ENCODE results near the gene ATXN10. TPM values are rescaled to one million over a fixed set of nuclear protein-coding genes. Genes with fewer than 3 reads are reported as not detected.

ATXN10 gene
- total and polyA plus RNA-seq, 2 of the 8 experiments (the other 6 are each of a cell fraction or from before 2014, with no cell fraction given) = 134 to 210 TPM

DNA sequence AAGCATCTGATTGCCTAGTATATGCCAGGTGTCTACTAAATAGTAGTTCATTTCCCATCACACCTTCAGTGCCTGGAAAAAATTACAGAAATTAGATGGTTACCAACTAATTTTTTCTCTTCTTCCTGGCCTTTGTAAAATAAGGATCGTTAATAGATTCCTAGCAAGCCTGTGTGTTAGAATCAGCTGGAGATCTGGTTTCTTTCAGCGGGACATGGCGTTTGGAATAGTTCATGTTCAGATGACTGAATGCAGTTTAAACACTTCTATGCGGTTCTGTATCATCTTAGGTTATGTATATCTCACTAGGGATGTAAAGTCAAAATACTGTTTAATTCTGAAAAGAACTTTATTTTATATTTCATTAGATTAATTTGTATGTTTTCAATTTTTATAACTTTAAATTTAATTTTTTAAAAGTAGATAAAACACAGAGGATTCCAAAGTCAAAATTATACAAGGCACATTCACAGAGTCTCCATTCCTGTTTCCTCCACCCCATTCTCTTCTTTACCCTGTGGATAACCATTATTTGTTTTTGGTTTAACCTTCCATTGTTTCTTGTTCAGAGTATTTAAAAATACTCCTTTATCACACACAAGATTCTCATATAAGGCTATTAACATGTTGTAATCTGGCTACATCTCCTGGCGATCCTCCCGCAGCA, 132.8 kb downstream of the ATXN10 start:
- no peaks in the 10 kb centered on the region for H3K79me2 ChIP-seq (ENCODE audit: control insufficient read depth in 1 of 2, insufficient read depth in 2 of 2, low read length in 2 of 2)
- no peak overlapping the region for H3K4me3 ChIP-seq (ENCODE audit: extremely low read depth in 1 of 4, insufficient read depth in 2 of 4, low read depth in 3 of 4, low read length in 4 of 4)
- H3K56ac ChIP-seq (replicated peaks; ENCODE audit: insufficient read length, low read depth, low read length) = no peak overlapping the region
- no peak overlapping the region for H3K9ac ChIP-seq (replicated peaks in 1 of 4; ENCODE audit: extremely low read depth in 1 of 4, low read depth in 3 of 4, low read length in 3 of 4)
- DNase-seq (ENCODE audit: low read depth in 1 of 2, low spot score in 2 of 2) (no peak), FAIRE-seq (no peak)
- no peak overlapping the region for H4K5ac ChIP-seq (ENCODE audit: insufficient read length, low read depth, low read length)
- H3K14ac ChIP-seq (ENCODE audit: insufficient read length) = no peak overlapping the region
- peaks cover 0 to 2% of the 10 kb centered on the region in 2 experiments for H4K20me1 ChIP-seq (replicated peaks in 1 of 2; ENCODE audit: control insufficient read depth in 1 of 2, insufficient read depth in 2 of 2, low read length in 2 of 2)
- no peak overlapping the region for H3K23ac ChIP-seq (ENCODE audit: insufficient read length)
- H2BK20ac ChIP-seq (ENCODE audit: low read length) = no peak overlapping the region
- H2BK15ac ChIP-seq (ENCODE audit: low read length) = no peak overlapping the region
- ChIA-PET POLR2A (ENCODE audit: partially characterized antibody) (no interaction called here), CTCF (ENCODE audit: partially characterized antibody) (interaction anchor here (0.9 to 1.3 kb wide), 2 partner anchors 12 to 27 kb away, joined by 3 read pairs; no protein-coding TSS in a partner anchor)
- no peak overlapping the region for H2BK12ac ChIP-seq (ENCODE audit: low read depth, low read length)
- H4K8ac ChIP-seq (ENCODE audit: extremely low read depth, insufficient read depth, low read length) = no peak overlapping the region
- no peaks in the 10 kb centered on the region for H3K27me3 ChIP-seq (replicated peaks in 1 of 4; ENCODE audit: control insufficient read depth in 3 of 4, extremely low read depth in 1 of 4, insufficient read depth in 3 of 4, low read length in 3 of 4)
- H2AK5ac ChIP-seq (ENCODE audit: low read depth, low read length) = no peak overlapping the region
- no peak overlapping the region for H2AFZ ChIP-seq (ENCODE audit: low read length)
- no peaks in the 10 kb centered on the region; the same call in 1 of the 2 replicates for H3K79me1 ChIP-seq (ENCODE audit: low read depth, low read length)
- no peak overlapping the region for H4K91ac ChIP-seq (replicated peaks; ENCODE audit: insufficient read length, low read length)
- H2BK120ac ChIP-seq (replicated peaks; ENCODE audit: low read depth, low read length) = no peak overlapping the region
- H3K18ac ChIP-seq (ENCODE audit: extremely low read depth, low read length) = no peak overlapping the region
- H3K23me2 ChIP-seq (ENCODE audit: low read depth, low read length) = no peaks in the 10 kb centered on the region
- no peak overlapping the region for H3K4me2 ChIP-seq (ENCODE audit: insufficient read depth in 1 of 2, low read depth in 2 of 2, low read length in 2 of 2)
- H3K36me3 ChIP-seq (ENCODE audit: control insufficient read depth in 2 of 4, insufficient read depth in 4 of 4, low read length in 3 of 4) = peaks cover 0 to 3% (median 0%) of the 10 kb centered on the region in 4 experiments; a peak in 1 of 8 replicates
- no peak overlapping the region for H3K4ac ChIP-seq (replicated peaks; ENCODE audit: insufficient read length, low read depth, low read length)
- H3K27ac ChIP-seq (ENCODE audit: low read depth, low read length) = no peak overlapping the region
- no peaks in the 10 kb centered on the region for H3K4me1 ChIP-seq (replicated peaks in 1 of 4; ENCODE audit: control insufficient read depth in 3 of 4, insufficient read depth in 4 of 4, low read length in 3 of 4)
- no peak overlapping the region for H2BK5ac ChIP-seq (ENCODE audit: low read depth, low read length)
- no peaks in the 10 kb centered on the region for H3K9me3 ChIP-seq (ENCODE audit: insufficient read depth in 2 of 2, low read depth in 1 of 2, low read length in 1 of 2)
- 90% methylated on average over 6 of the region's 6 CpGs; no CpG with 5 or more reads in 1 of the 2 experiments for WGBS, 2 experiments (ENCODE audit: extremely low coverage in 1 of 2, insufficient coverage in 1 of 2, insufficient read length in 1 of 2, insufficient replicate concordance in 2 of 2, low coverage in 1 of 2, low lambda C conversion rate in 2 of 2, missing lambda C conversion rate in 1 of 2)
- TF ChIP-seq GABPA (IDR thresholded peaks at IDR 0.05; ENCODE audit: borderline replicate concordance, insufficient read depth, low read length) (no peak), BCL11A (IDR thresholded peaks at IDR 0.05; ENCODE audit: low read depth in 2 of 2, low read length in 2 of 2) (no peak), CTBP2 (IDR thresholded peaks at IDR 0.05; ENCODE audit: borderline replicate concordance, insufficient read depth, insufficient read length, low read length) (no peak), TAF1 (IDR thresholded peaks at IDR 0.05; ENCODE audit: low read depth, low read length) (no peak), TBP (IDR thresholded peaks at IDR 0.05; ENCODE audit: low read depth, low read length) (no peak), RNF2 (IDR thresholded peaks at IDR 0.05; ENCODE audit: borderline replicate concordance, low read depth, low read length, missing control alignments, poor library complexity, severe bottlenecking) (no peak), EZH2 (IDR thresholded peaks at IDR 0.05; ENCODE audit: low read depth, low read length, severe bottlenecking) (no peak), SIN3A (conservative IDR thresholded peaks at IDR 0.05 in 1 of 2, IDR thresholded peaks at IDR 0.05 in 1 of 2; ENCODE audit: low read depth in 1 of 2, low read length in 2 of 2) (no peak), HDAC6 (IDR thresholded peaks at IDR 0.05; ENCODE audit: low read depth, low read length) (no peak), TEAD4 (IDR thresholded peaks at IDR 0.05; ENCODE audit: low read depth, low read length) (no peak)
- TF ChIP-seq, protein P1, sequence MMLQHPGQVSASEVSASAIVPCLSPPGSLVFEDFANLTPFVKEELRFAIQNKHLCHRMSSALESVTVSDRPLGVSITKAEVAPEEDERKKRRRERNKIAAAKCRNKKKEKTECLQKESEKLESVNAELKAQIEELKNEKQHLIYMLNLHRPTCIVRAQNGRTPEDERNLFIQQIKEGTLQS (IDR thresholded peaks at IDR 0.05; ENCODE audit: insufficient read depth, low read depth, low read length) = no peak

Measured in H1 (cell line).